Measurements from ENCODE around the gene TSC22D4.

The TSC22D4 gene

GRCh38 chr7:100434297-100435144 is 44.5 kb downstream of the TSC22D4 start:
- Histone ChIP-seq H3K27me3 (ENCODE audit: insufficient read depth, low read length) (no peaks in the 10 kb centered on the region), H3K79me1 (ENCODE audit: low read length) (peaks cover 16% of the 10 kb centered on the region), H2BK120ac (ENCODE audit: insufficient read depth, low read length, poor library complexity) (no peak overlapping the region), H2AK5ac (ENCODE audit: low read length) (no peak overlapping the region), H3K36me3 (ENCODE audit: control insufficient read depth in 1 of 2, insufficient read depth in 2 of 2, low read length in 2 of 2) (peaks cover 33 to 34% of the 10 kb centered on the region in 2 experiments), H3K18ac (ENCODE audit: low read length) (no peak overlapping the region), H4K8ac (ENCODE audit: low read depth, low read length) (no peak overlapping the region), H3K4me1 (ENCODE audit: control insufficient read depth in 1 of 2, insufficient read depth in 2 of 2, low read length in 2 of 2) (peaks cover 17 to 20% of the 10 kb centered on the region in 2 experiments), H3K23ac (ENCODE audit: low read length) (no peak overlapping the region), H3K4me3 (ENCODE audit: low read depth, low read length) (no peak overlapping the region), H2BK12ac (ENCODE audit: low read length) (no peak overlapping the region), H3K79me2 (ENCODE audit: control insufficient read depth, insufficient read depth, low read length, poor library complexity) (peaks cover 14% of the 10 kb centered on the region), H3K9ac (ENCODE audit: low read length) (peak overlapping the region; percentile 29), H3K4ac (ENCODE audit: low read depth, low read length) (no peak overlapping the region), H2AFZ (ENCODE audit: insufficient read depth, low read length, poor library complexity) (no peak overlapping the region), H3K14ac (ENCODE audit: low read length) (no peak overlapping the region), H3K4me2 (ENCODE audit: low read length) (peak overlapping the region; percentile 79), H4K91ac (ENCODE audit: low read depth, low read length) (no peak overlapping the region), H2BK5ac (ENCODE audit: low read depth, low read length, poor library complexity) (no peak overlapping the region), H3K27ac (ENCODE audit: low read depth, low read length) (no peak overlapping the region), H3K9me3 (ENCODE audit: insufficient read depth, low read depth, low read length) (no peaks in the 10 kb centered on the region), H4K12ac (ENCODE audit: low read depth, low read length) (no peak overlapping the region)
- no peak for DNase-seq
- WGBS (ENCODE audit: extremely low coverage, insufficient coverage, insufficient read length), result no CpG with 5 or more reads among the region's 22 CpGs

GRCh38 chr7:100433592-100434296 is 45.3 kb downstream of the TSC22D4 start:
- WGBS (ENCODE audit: extremely low coverage, insufficient coverage, insufficient read length), result no CpG with 5 or more reads among the region's 10 CpGs

GRCh38 chr7:100433276-100433591 is 45.8 kb downstream of the TSC22D4 start:
- H2BK12ac ChIP-seq (ENCODE audit: low read length), result no peak overlapping the region
- peaks cover 25% of the 10 kb centered on the region for H3K79me1 ChIP-seq (ENCODE audit: low read length)
- no peak overlapping the region for H4K91ac ChIP-seq (ENCODE audit: low read depth, low read length)
- H4K12ac ChIP-seq (ENCODE audit: low read depth, low read length), result no peak overlapping the region
- no peak overlapping the region for H3K4me2 ChIP-seq (ENCODE audit: low read length)
- peaks cover 20% of the 10 kb centered on the region for H3K79me2 ChIP-seq (ENCODE audit: control insufficient read depth, insufficient read depth, low read length, poor library complexity)
- H2BK5ac ChIP-seq (ENCODE audit: low read depth, low read length, poor library complexity), result no peak overlapping the region
- no peak overlapping the region for H3K4me3 ChIP-seq (ENCODE audit: low read depth, low read length)
- H3K27ac ChIP-seq (ENCODE audit: low read depth, low read length), result no peak overlapping the region
- H3K36me3 ChIP-seq (ENCODE audit: control insufficient read depth in 1 of 2, insufficient read depth in 2 of 2, low read length in 2 of 2), result peaks cover 33 to 34% of the 10 kb centered on the region in 2 experiments
- no peaks in the 10 kb centered on the region for H3K27me3 ChIP-seq (ENCODE audit: insufficient read depth, low read length)
- H2BK120ac ChIP-seq (ENCODE audit: insufficient read depth, low read length, poor library complexity), result no peak overlapping the region
- DNase-seq, result no peak
- no peak overlapping the region for H2AK5ac ChIP-seq (ENCODE audit: low read length)
- no peak overlapping the region for H3K9ac ChIP-seq (ENCODE audit: low read length)
- H3K23ac ChIP-seq (ENCODE audit: low read length), result no peak overlapping the region
- no CpG with 5 or more reads among the region's 4 CpGs for WGBS (ENCODE audit: extremely low coverage, insufficient coverage, insufficient read length)
- H4K8ac ChIP-seq (ENCODE audit: low read depth, low read length), result no peak overlapping the region
- peaks cover 17 to 20% of the 10 kb centered on the region in 2 experiments for H3K4me1 ChIP-seq (ENCODE audit: control insufficient read depth in 1 of 2, insufficient read depth in 2 of 2, low read length in 2 of 2)
- H3K14ac ChIP-seq (ENCODE audit: low read length), result no peak overlapping the region
- H3K9me3 ChIP-seq (ENCODE audit: insufficient read depth, low read depth, low read length), result no peaks in the 10 kb centered on the region
- no peak overlapping the region for H3K18ac ChIP-seq (ENCODE audit: low read length)
- H3K4ac ChIP-seq (ENCODE audit: low read depth, low read length), result no peak overlapping the region
- no peak overlapping the region for H2AFZ ChIP-seq (ENCODE audit: insufficient read depth, low read length, poor library complexity)

More at GRCh38 chr7:100433592-100434296, 45.3 kb downstream of the TSC22D4 start:
- H2BK5ac ChIP-seq (ENCODE audit: low read depth, low read length, poor library complexity), result no peak overlapping the region
- H3K79me2 ChIP-seq (ENCODE audit: control insufficient read depth, insufficient read depth, low read length, poor library complexity), result peaks cover 16% of the 10 kb centered on the region
- H3K79me1 ChIP-seq (ENCODE audit: low read length), result peaks cover 20% of the 10 kb centered on the region
- no peak overlapping the region for H2BK120ac ChIP-seq (ENCODE audit: insufficient read depth, low read length, poor library complexity)
- H2AK5ac ChIP-seq (ENCODE audit: low read length), result no peak overlapping the region
- H3K4me2 ChIP-seq (ENCODE audit: low read length), result no peak overlapping the region
- no peak overlapping the region for H3K27ac ChIP-seq (ENCODE audit: low read depth, low read length)
- H2AFZ ChIP-seq (ENCODE audit: insufficient read depth, low read length, poor library complexity), result no peak overlapping the region
- no peak for DNase-seq
- no peak overlapping the region for H3K4me3 ChIP-seq (ENCODE audit: low read depth, low read length)
- no peak overlapping the region for H3K14ac ChIP-seq (ENCODE audit: low read length)
- H3K23ac ChIP-seq (ENCODE audit: low read length), result no peak overlapping the region
- H2BK12ac ChIP-seq (ENCODE audit: low read length), result no peak overlapping the region
- peaks cover 17 to 20% of the 10 kb centered on the region in 2 experiments for H3K4me1 ChIP-seq (ENCODE audit: control insufficient read depth in 1 of 2, insufficient read depth in 2 of 2, low read length in 2 of 2)
- no peak overlapping the region for H3K9ac ChIP-seq (ENCODE audit: low read length)
- H3K9me3 ChIP-seq (ENCODE audit: insufficient read depth, low read depth, low read length), result no peaks in the 10 kb centered on the region
- no peak overlapping the region for H3K18ac ChIP-seq (ENCODE audit: low read length)
- H3K36me3 ChIP-seq (ENCODE audit: control insufficient read depth in 1 of 2, insufficient read depth in 2 of 2, low read length in 2 of 2), result peaks cover 33 to 34% of the 10 kb centered on the region in 2 experiments
- H4K91ac ChIP-seq (ENCODE audit: low read depth, low read length), result no peak overlapping the region
- H4K12ac ChIP-seq (ENCODE audit: low read depth, low read length), result no peak overlapping the region
- no peaks in the 10 kb centered on the region for H3K27me3 ChIP-seq (ENCODE audit: insufficient read depth, low read length)
- no peak overlapping the region for H3K4ac ChIP-seq (ENCODE audit: low read depth, low read length)
- no peak overlapping the region for H4K8ac ChIP-seq (ENCODE audit: low read depth, low read length)

- H3K36me3 ChIP-seq (ENCODE audit: control insufficient read depth in 1 of 2, insufficient read depth in 2 of 2, low read length in 2 of 2), result peaks cover 33 to 34% of the 10 kb centered on the region in 2 experiments
- no peak overlapping the region for H3K4me2 ChIP-seq (ENCODE audit: low read length)
- H3K14ac ChIP-seq (ENCODE audit: low read length), result no peak overlapping the region
- H3K4me3 ChIP-seq (ENCODE audit: low read depth, low read length), result no peak overlapping the region
- no peak overlapping the region for H3K9ac ChIP-seq (ENCODE audit: low read length)
- H3K27ac ChIP-seq (ENCODE audit: low read depth, low read length), result no peak overlapping the region
- H3K79me1 ChIP-seq (ENCODE audit: low read length), result peaks cover 28% of the 10 kb centered on the region
- H3K79me2 ChIP-seq (ENCODE audit: control insufficient read depth, insufficient read depth, low read length, poor library complexity), result peaks cover 20% of the 10 kb centered on the region
- no peak overlapping the region for H2AK5ac ChIP-seq (ENCODE audit: low read length)
- no peak overlapping the region for H3K18ac ChIP-seq (ENCODE audit: low read length)
- H4K12ac ChIP-seq (ENCODE audit: low read depth, low read length), result no peak overlapping the region
- H2AFZ ChIP-seq (ENCODE audit: insufficient read depth, low read length, poor library complexity), result no peak overlapping the region
- H4K91ac ChIP-seq (ENCODE audit: low read depth, low read length), result no peak overlapping the region
- no peak overlapping the region for H3K23ac ChIP-seq (ENCODE audit: low read length)
- WGBS (ENCODE audit: extremely low coverage, insufficient coverage, insufficient read length), result no CpG with 5 or more reads among the region's 21 CpGs
- H3K4me1 ChIP-seq (ENCODE audit: control insufficient read depth in 1 of 2, insufficient read depth in 2 of 2, low read length in 2 of 2), result peaks cover 19 to 23% of the 10 kb centered on the region in 2 experiments
- no peaks in the 10 kb centered on the region for H3K27me3 ChIP-seq (ENCODE audit: insufficient read depth, low read length)
- no peak overlapping the region for H3K4ac ChIP-seq (ENCODE audit: low read depth, low read length)
- H3K9me3 ChIP-seq (ENCODE audit: insufficient read depth, low read depth, low read length), result peaks cover 2% of the 10 kb centered on the region
- H4K8ac ChIP-seq (ENCODE audit: low read depth, low read length), result no peak overlapping the region
- no peak overlapping the region for H2BK120ac ChIP-seq (ENCODE audit: insufficient read depth, low read length, poor library complexity)
- H2BK12ac ChIP-seq (ENCODE audit: low read length), result no peak overlapping the region
- DNase-seq, result no peak
- no peak overlapping the region for H2BK5ac ChIP-seq (ENCODE audit: low read depth, low read length, poor library complexity)
Observed at GRCh38 chr7:100432621-100433275, 46.3 kb downstream of the TSC22D4 start.
